GM12878 (cell line): Measurements from ENCODE around the gene VTN. TPM values are rescaled to one million over a fixed set of nuclear protein-coding genes. Genes with fewer than 3 reads are reported as not detected.

ENCODE experiments used
- ATAC-seq: fragments of 200-7000 bp; cut with Tn5 transposase; 3 replicates; pipeline ENCODE4 v1.9.1; 2020; ENCODE audit warnings: mild to moderate bottlenecking, moderate library complexity
- BruUV-seq: library from RNA; stranded (reverse); fragments of 400-500 nt; replicated peaks from 2 replicates; lab custom pipeline; 2021; lab: Mats Ljungman, UMichigan
- CTCF ChIA-PET: fragments of 300-600 bp; sonication (Branson Sonifier 250); formaldehyde crosslinking; extraction: SDS; loops from one replicate; lab custom pipeline; 2021; ENCODE audit warnings: inconsistent platforms; lab: Yijun Ruan, JAX
- POLR2A ChIA-PET: fragments of 350-600 bp; formaldehyde crosslinking; extraction: SDS; loops from one replicate; lab custom pipeline; 2021; ENCODE audit warnings: inconsistent platforms; lab: Charles Lee
- RAD21 ChIA-PET: fragments of 300-600 bp; sonication (Branson Sonifier 250); formaldehyde crosslinking; loops from one replicate; lab custom pipeline; 2023; ENCODE audit warnings: antibody characterized with exemption; ENCODE audit not compliant: unreplicated experiment; lab: Charles Lee
- SMC1A ChIA-PET: fragments of 300-600 bp; sonication (Branson Sonifier 250); formaldehyde crosslinking; loops from one replicate; lab custom pipeline; 2023; ENCODE audit not compliant: unreplicated experiment, uncharacterized antibody; lab: Charles Lee
- DNase-seq: peaks from one replicate; pipeline ENCODE4 v3.0.0-alpha.2; 2011; ENCODE audit warnings: low read depth, low spot score
- FAIRE-seq: peaks from 3 replicates; lab custom pipeline; 2011; peaks lifted over from hg19 to GRCh38; lab: Jason Lieb, UNC
- H2AFZ ChIP-seq: 2 replicates; pipeline ENCODE4 v1.6.0; 2011; ENCODE audit warnings: low read depth, low read length, control low read depth; ENCODE audit not compliant: control insufficient read depth
- H3K27ac ChIP-seq: 2 replicates; pipeline ENCODE4 v1.5.1; 2011; ENCODE audit warnings: control low read depth; ENCODE audit not compliant: control insufficient read depth, insufficient read depth
- H3K27me3 ChIP-seq, 2 experiments: replicated peaks in 1 of 2; 2 replicates each; pipeline versions ENCODE4 v1.6.0 to v1.6.1; 2011; ENCODE audit warnings: low read length in 1 of 2; ENCODE audit not compliant: control insufficient read depth in 2 of 2, insufficient read depth in 2 of 2
- H3K36me3 ChIP-seq, 2 experiments: 2 replicates each; pipeline ENCODE4 v1.5.1; 2011; ENCODE audit warnings: low read length in 1 of 2; ENCODE audit not compliant: control insufficient read depth in 2 of 2, insufficient read depth in 2 of 2
- H3K4me1 ChIP-seq: 2 replicates; pipeline ENCODE4 v1.6.1; 2011; ENCODE audit warnings: mild to moderate bottlenecking, low read length, moderate library complexity, mixed read lengths; ENCODE audit not compliant: control insufficient read depth, insufficient read depth
- H3K4me2 ChIP-seq: 2 replicates; pipeline ENCODE4 v1.6.0; 2011; ENCODE audit warnings: control low read depth; ENCODE audit not compliant: control insufficient read depth, insufficient read depth
- H3K4me3 ChIP-seq: fragments of 200-600 bp; sonication (generic); 2 replicates; pipeline ENCODE4 v1.5.1; 2016
- H3K79me2 ChIP-seq: 2 replicates; pipeline ENCODE4 v1.6.0; 2011; ENCODE audit warnings: low read length; ENCODE audit not compliant: control insufficient read depth, insufficient read depth
- H3K9ac ChIP-seq: 2 replicates; pipeline ENCODE4 v1.8.0; 2011; ENCODE audit warnings: low read length, control low read depth, mixed read lengths; ENCODE audit not compliant: control insufficient read depth, insufficient read depth
- H3K9me3 ChIP-seq: replicated peaks from 3 replicates; pipeline ENCODE4 v1.5.1; 2011; ENCODE audit warnings: mild to moderate bottlenecking, low read length; ENCODE audit not compliant: control insufficient read depth, insufficient read depth
- H4K20me1 ChIP-seq: 2 replicates; pipeline ENCODE4 v1.6.0; 2011; ENCODE audit not compliant: control insufficient read depth, insufficient read depth
- BMI1 ChIP-seq: fragments of 450-650 bp; IDR thresholded peaks from 2 replicates; pipeline ENCODE4 v1.6.1; 2016; ENCODE audit warnings: mild to moderate bottlenecking, moderate library complexity, borderline replicate concordance
- CEBPZ ChIP-seq: fragments of 150-350 bp; IDR thresholded peaks from 2 replicates; pipeline ENCODE4 v1.6.1; 2016; ENCODE audit warnings: low read depth, low read length
- CREM ChIP-seq: IDR thresholded peaks from 2 replicates; pipeline ENCODE4 v1.6.1; 2014; ENCODE audit warnings: antibody characterized with exemption, low read depth
- EZH2 ChIP-seq: IDR thresholded peaks from 2 replicates; pipeline ENCODE4 v1.6.1; 2012; ENCODE audit warnings: low read depth, mild to moderate bottlenecking, control low read depth, inconsistent platforms, low read length, borderline replicate concordance; ENCODE audit not compliant: control insufficient read depth
- HCFC1 ChIP-seq: fragments of 150-350 bp; IDR thresholded peaks from 2 replicates; pipeline ENCODE4 v1.6.1; 2014; ENCODE audit warnings: low read length
- HDAC2 ChIP-seq: fragments of 200-600 bp; sonication (generic); IDR thresholded peaks from 2 replicates; pipeline ENCODE4 v1.6.1; 2017
- HSF1 ChIP-seq: fragments of 150-350 bp; IDR thresholded peaks from 2 replicates; pipeline ENCODE4 v1.6.1; 2014; ENCODE audit warnings: mild to moderate bottlenecking, low read depth, low read length
- NFIC ChIP-seq: IDR thresholded peaks from 2 replicates; pipeline ENCODE4 v1.6.1; 2012; ENCODE audit warnings: low read depth, mild to moderate bottlenecking, inconsistent platforms, low read length, moderate library complexity
- RELB ChIP-seq: fragments of 450-650 bp; IDR thresholded peaks from 2 replicates; pipeline ENCODE4 v1.6.1; 2017; ENCODE audit warnings: low read depth, mild to moderate bottlenecking, moderate library complexity
- SUZ12 ChIP-seq: fragments of 200-600 bp; sonication (generic); IDR thresholded peaks from one replicate; pipeline ENCODE4 v1.6.1; 2018; ENCODE audit warnings: antibody characterized with exemption, mild to moderate bottlenecking; ENCODE audit not compliant: unreplicated experiment
- ZBTB40 ChIP-seq: fragments of 450-650 bp; IDR thresholded peaks from 2 replicates; pipeline ENCODE4 v1.6.1; 2016; ENCODE audit warnings: mild to moderate bottlenecking, moderate library complexity, borderline replicate concordance
- WGBS: methylation state at CpG from one replicate; pipeline ENCODE4 v1.1.6; 2016; ENCODE audit warnings: low lambda C conversion rate; ENCODE audit not compliant: insufficient replicate concordance, insufficient coverage; ENCODE audit errors: missing lambda C conversion rate; 5-methylcytosine and 5-hydroxymethylcytosine counted together
- in situ Hi-C: fragments of 300-500 bp; cut with MboI; formaldehyde crosslinking; loops from 9 replicates; pipeline ENCODE4 v1.14.3; 2018; ENCODE audit warnings: mixed read lengths
- intact Hi-C: fragments of 100-400 bp; cut with micrococcal nuclease; formaldehyde crosslinking; loops from one replicate; pipeline ENCODE4 v1.14.2; 2022; ENCODE audit not compliant: unreplicated experiment
- polyA plus RNA-seq, 11 experiments: library from polyadenylated mRNA; depleted of rRNA in 4 of 11; unstranded in 6 of 11; stranded (reverse) in 5 of 11; fragments of >200 nt; fragmentation: Nextera tagmentation in 4 of 11; fragmentation: Illumina TruSeq in 1 of 11; extraction: Ambion mirVana in 4 of 11; extraction: Trizol in 1 of 11; gene quantifications; 1 replicate in 1 of 11; 2 replicates in 10 of 11; pipeline versions ENCODE4 v1.2.1 to v1.2.3, GENCODE V29; 2011 to 2016; ENCODE audit warnings: inconsistent platforms in 2 of 11, missing spikeins in 2 of 11, low read depth in 1 of 11
- total RNA-seq, 4 experiments: library from RNA; depleted of rRNA in 3 of 4; stranded (reverse); fragments of >200 nt in 3 of 4; fragmentation: Illumina TruSeq in 1 of 4; extraction: Trizol in 1 of 4; gene quantifications; 2 replicates each; pipeline versions ENCODE4 v1.2.1 to v1.2.3, GENCODE V29; 2013 to 2021

VTN gene
- total and polyA plus RNA-seq, 10 of the 15 experiments (the other 5 are each of a cell fraction or from before 2014, with no cell fraction given): 0.04 to 1.3 (median 0.13) TPM; not detected in 5

DNA sequence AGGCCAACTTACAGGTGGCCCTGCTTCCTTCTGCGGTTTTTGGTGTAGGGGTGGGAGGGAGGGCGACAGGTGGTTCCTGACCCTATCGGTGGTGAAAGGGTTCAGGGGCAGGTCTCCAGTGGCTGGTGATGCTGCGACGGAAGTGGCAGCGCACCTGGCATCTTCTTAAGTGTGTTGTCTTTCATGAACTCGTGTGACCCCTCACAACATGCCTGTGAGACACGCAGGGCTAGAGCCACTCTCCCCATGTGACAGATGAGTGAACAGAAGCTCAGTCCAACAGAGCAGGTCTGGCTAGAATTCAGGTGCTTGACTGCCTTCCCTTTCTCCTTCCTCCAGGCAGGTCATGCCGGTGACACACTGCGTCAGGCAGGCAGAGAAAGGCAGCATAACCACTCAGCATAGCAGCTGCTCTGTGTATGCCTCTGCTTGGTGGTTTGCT is 26.6 kb downstream of the VTN start (continued):
- TF ChIP-seq RELB: no peak
- no peak for TF ChIP-seq HSF1
- no peak for TF ChIP-seq HDAC2

GRCh38 chr17:28342313-28342712 is 27.8 kb downstream of the VTN start:
- H3K79me2 ChIP-seq: no peaks in the 10 kb centered on the region
- ChIA-PET SMC1A (no interaction called here), CTCF (no interaction called here), POLR2A (no interaction called here), RAD21 (no interaction called here)
- H3K4me1 ChIP-seq: no peaks in the 10 kb centered on the region
- H3K4me2 ChIP-seq: no peak overlapping the region
- no peak overlapping the region for H3K4me3 ChIP-seq
- H3K27me3 ChIP-seq: no peaks in the 10 kb centered on the region
- no peak overlapping the region for H3K27ac ChIP-seq
- WGBS: 89% methylated on average over 14 of the region's 14 CpGs
- no peaks in the 10 kb centered on the region for H3K9me3 ChIP-seq
- no peaks in the 10 kb centered on the region for H4K20me1 ChIP-seq
- H3K9ac ChIP-seq: no peak overlapping the region
- ATAC-seq: no peak
- in situ Hi-C loops: loop anchor here (5.0 kb wide), 1 partner anchor 50 kb away; no protein-coding TSS in a partner anchor
- intact Hi-C loops: no loop called here
- H3K36me3 ChIP-seq: peaks cover 14 to 20% of the 10 kb centered on the region in 2 experiments
- DNase-seq: no peak
- FAIRE-seq: no peak
- no TSS peak for BruUV-seq
- no peak overlapping the region for H2AFZ ChIP-seq
- TF ChIP-seq ZBTB40 (no peak), SUZ12 (no peak), CEBPZ (no peak), CREM (no peak), BMI1 (no peak), NFIC (no peak), HCFC1 (no peak), EZH2 (no peak)
